Lower leg skin (tissue), 4 donors: ENCODE data around the gene HOXC10. TPM values are rescaled to one million over a fixed set of nuclear protein-coding genes. Genes with fewer than 3 reads are reported as not detected.

ENCODE experiments used
- DNase-seq, 2 donors: peaks; one replicate each; pipeline ENCODE4 v3.0.0-alpha.2; 2019; ENCODE audit warnings: low spot score in 2 of 2
- H3K4me3 ChIP-seq: fragments of 200-600 bp; sonication (generic); 2 replicates; pipeline ENCODE4 v1.5.1; 2017; ENCODE audit warnings: mild to moderate bottlenecking, low read depth; ENCODE audit not compliant: poor library complexity, severe bottlenecking
- POLR2A ChIP-seq, 2 donors: fragments of 450-650 bp; IDR thresholded peaks; one replicate each; pipeline ENCODE4 v1.6.1; 2016 to 2017; ENCODE audit warnings: antibody characterized with exemption in 2 of 2, mild to moderate bottlenecking in 1 of 2, moderate library complexity in 1 of 2
- WGBS, 2 donors: methylation state at CpG; one replicate each; pipeline ENCODE4 v1.1.5; 2018; 5-methylcytosine and 5-hydroxymethylcytosine counted together
- intact Hi-C: fragments of 100-400 bp; cut with DNase I; formaldehyde crosslinking; loops from one replicate; pipeline ENCODE4 v1.15.0; 2023; ENCODE audit warnings: low total_unique reads
- total RNA-seq, 4 donors: library from RNA; depleted of rRNA; stranded (reverse); fragments of >200 nt; gene quantifications; one replicate each; pipeline ENCODE4 v1.1.0, GENCODE V29; 2016
- TF ChIP-seq, protein P1 (sequence below), 3 donors: fragments of 450-650 bp; IDR thresholded peaks; one replicate each; pipeline ENCODE4 v1.5.1; 2016; ENCODE audit warnings: antibody characterized with exemption in 3 of 3, mild to moderate bottlenecking in 3 of 3, moderate library complexity in 2 of 3

The HOXC10 gene
- total RNA-seq, 4 donors from 2014 or later = 14.2 to 35.9 (median 23.4) TPM

DNA sequence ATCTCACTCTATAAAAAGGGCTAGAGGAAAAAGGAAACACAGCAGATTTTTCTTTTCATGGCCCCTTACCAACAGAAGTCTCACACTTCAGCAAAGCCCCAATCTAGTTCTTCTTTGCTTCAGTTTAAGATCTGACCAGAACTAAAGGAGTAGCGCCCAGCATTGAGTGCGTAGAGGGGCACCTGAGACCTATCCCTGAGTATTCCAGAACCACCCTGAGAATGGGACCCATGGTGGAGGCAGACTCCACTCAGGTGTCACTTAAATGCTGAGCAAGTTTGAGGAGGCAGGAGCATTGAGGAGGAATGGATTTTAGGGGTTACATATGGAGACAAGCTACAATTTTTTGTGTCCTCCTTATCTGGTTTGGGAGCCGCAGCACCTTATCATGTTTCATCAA is 13.8 kb upstream of the HOXC10 start:
- intact Hi-C loops = no loop called here
- TF ChIP-seq, protein P1, sequence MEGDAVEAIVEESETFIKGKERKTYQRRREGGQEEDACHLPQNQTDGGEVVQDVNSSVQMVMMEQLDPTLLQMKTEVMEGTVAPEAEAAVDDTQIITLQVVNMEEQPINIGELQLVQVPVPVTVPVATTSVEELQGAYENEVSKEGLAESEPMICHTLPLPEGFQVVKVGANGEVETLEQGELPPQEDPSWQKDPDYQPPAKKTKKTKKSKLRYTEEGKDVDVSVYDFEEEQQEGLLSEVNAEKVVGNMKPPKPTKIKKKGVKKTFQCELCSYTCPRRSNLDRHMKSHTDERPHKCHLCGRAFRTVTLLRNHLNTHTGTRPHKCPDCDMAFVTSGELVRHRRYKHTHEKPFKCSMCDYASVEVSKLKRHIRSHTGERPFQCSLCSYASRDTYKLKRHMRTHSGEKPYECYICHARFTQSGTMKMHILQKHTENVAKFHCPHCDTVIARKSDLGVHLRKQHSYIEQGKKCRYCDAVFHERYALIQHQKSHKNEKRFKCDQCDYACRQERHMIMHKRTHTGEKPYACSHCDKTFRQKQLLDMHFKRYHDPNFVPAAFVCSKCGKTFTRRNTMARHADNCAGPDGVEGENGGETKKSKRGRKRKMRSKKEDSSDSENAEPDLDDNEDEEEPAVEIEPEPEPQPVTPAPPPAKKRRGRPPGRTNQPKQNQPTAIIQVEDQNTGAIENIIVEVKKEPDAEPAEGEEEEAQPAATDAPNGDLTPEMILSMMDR (IDR thresholded peaks at IDR 0.05) = no peak
- no peak for TF ChIP-seq POLR2A (IDR thresholded peaks at IDR 0.05)
- no peak for DNase-seq
- 87 to 91% methylated on average over 3 of the region's 3 CpGs for WGBS, 2 donors
- H3K4me3 ChIP-seq = no peak overlapping the region

DNA sequence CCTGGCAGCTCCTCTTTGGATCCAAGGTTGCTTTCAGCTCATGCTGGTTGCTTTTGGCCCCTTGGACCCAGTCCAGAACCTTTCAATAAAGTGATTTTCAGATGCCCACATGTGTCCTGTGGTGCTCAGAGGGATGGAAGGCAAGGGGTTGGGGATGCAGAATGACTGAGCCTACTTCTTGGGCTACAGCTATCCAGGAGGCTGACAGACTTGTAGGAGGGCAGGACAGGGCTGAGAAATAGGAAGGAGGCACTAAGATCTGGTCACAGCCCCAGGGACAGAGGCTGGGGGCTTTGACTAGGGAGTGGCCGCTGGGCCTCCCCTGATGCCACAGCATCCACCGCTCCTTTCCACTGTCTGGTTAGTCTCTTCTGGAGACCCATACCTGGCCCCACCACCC is 13.3 kb upstream of the HOXC10 start:
- 80% methylated on average over 2 of the region's 2 CpGs for WGBS, 2 donors
- TF ChIP-seq, protein P1 (IDR thresholded peaks at IDR 0.05) = no peak
- TF ChIP-seq POLR2A (IDR thresholded peaks at IDR 0.05) = no peak
- no peak overlapping the region for H3K4me3 ChIP-seq
- intact Hi-C loops = no loop called here
- no peak for DNase-seq

GRCh38 chr12:53972152-53972702 is 12.7 kb upstream of the HOXC10 start:
- TF ChIP-seq POLR2A (IDR thresholded peaks at IDR 0.05) = no peak
- TF ChIP-seq, protein P1 (IDR thresholded peaks at IDR 0.05) = no peak
- intact Hi-C loops = no loop called here
- peak in 1 of 2 donors; percentile 88 for DNase-seq
- WGBS, 2 donors = 28 to 32% methylated on average over 9 of the region's 9 CpGs
- no peak overlapping the region for H3K4me3 ChIP-seq

GRCh38 chr12:53972722-53973235 is 12.2 kb upstream of the HOXC10 start, which contains the start of gene HOXC11:
Gene HOXC11, plus strand, starts transcription at chr12:53973126. Its CDS starts 116 bp downstream, at chr12:53973242.
- TF ChIP-seq POLR2A (IDR thresholded peaks at IDR 0.05) = no peak
- TF ChIP-seq, protein P1 (IDR thresholded peaks at IDR 0.05) = no peak
- H3K4me3 ChIP-seq = peak within 1 kb of the TSS; percentile 35
- 3 to 7% methylated on average over 21 of the region's 21 CpGs for WGBS, 2 donors
- DNase-seq = no peak
- intact Hi-C loops = no loop called here

DNA sequence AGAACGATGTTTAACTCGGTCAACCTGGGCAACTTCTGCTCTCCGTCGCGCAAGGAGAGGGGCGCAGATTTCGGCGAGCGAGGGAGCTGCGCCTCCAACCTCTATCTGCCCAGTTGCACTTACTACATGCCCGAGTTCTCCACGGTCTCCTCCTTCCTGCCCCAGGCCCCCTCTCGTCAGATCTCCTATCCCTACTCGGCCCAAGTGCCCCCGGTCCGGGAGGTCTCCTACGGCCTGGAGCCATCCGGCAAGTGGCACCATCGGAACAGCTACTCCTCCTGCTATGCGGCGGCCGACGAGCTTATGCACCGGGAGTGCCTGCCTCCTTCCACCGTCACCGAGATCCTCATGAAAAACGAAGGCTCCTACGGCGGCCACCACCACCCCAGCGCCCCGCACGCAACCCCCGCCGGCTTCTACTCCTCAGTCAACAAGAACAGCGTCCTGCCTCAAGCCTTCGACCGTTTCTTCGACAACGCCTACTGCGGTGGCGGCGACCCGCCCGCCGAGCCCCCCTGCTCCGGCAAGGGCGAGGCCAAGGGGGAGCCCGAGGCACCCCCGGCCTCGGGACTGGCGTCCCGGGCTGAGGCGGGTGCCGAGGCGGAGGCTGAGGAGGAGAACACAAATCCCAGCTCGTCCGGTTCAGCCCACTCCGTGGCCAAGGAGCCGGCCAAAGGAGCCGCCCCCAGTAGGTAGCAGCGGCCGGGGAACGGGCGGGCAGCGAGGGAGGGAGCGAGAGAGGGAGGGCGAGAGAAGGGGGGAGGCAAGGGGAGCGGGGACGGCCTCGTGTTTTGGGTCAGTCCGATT is 11.5 kb upstream of the HOXC10 start:
- peak in 1 of 2 donors; percentile 92 for DNase-seq
- peak overlapping the region; percentile 35 for H3K4me3 ChIP-seq
- intact Hi-C loops = no loop called here
- 1% methylated on average over 65 to 70 of the region's 71 CpGs for WGBS, 2 donors
- no peak for TF ChIP-seq POLR2A (IDR thresholded peaks at IDR 0.05)
- TF ChIP-seq, protein P1 (IDR thresholded peaks at IDR 0.05) = no peak
